ENCODE data around the gene PEAR1.
A peak's percentile ranks its signal among the peaks of the same experiment; 100 is the strongest.

DNA sequence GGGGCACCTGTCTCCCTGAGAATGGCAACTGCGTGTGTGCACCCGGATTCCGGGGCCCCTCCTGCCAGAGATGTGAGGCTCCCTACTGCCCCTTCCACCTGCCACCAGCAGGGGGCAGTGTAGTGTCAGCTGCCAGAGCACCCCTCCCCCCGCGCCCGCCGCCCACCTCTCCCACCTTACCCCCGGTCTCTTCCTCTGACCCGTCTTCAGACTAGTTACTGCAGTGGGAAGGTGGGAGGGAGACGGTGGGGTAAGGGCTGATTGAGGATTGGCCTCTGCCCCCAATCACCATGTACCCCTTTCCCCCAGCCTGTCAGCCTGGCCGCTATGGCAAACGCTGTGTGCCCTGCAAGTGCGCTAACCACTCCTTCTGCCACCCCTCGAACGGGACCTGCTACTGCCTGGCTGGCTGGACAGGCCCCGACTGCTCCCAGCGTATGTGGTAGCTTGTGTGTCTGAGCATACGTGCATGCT, 16.8 kb downstream of the PEAR1 start:
- TF ChIP-seq, protein P1, sequence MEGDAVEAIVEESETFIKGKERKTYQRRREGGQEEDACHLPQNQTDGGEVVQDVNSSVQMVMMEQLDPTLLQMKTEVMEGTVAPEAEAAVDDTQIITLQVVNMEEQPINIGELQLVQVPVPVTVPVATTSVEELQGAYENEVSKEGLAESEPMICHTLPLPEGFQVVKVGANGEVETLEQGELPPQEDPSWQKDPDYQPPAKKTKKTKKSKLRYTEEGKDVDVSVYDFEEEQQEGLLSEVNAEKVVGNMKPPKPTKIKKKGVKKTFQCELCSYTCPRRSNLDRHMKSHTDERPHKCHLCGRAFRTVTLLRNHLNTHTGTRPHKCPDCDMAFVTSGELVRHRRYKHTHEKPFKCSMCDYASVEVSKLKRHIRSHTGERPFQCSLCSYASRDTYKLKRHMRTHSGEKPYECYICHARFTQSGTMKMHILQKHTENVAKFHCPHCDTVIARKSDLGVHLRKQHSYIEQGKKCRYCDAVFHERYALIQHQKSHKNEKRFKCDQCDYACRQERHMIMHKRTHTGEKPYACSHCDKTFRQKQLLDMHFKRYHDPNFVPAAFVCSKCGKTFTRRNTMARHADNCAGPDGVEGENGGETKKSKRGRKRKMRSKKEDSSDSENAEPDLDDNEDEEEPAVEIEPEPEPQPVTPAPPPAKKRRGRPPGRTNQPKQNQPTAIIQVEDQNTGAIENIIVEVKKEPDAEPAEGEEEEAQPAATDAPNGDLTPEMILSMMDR (IDR thresholded peaks at IDR 0.05): peak; percentile 61 to 86 (median 72)
- TF ChIP-seq POLR2A (IDR thresholded peaks at IDR 0.05): no peak
- TF ChIP-seq EP300 (IDR thresholded peaks at IDR 0.05): no peak
- no peak for TF ChIP-seq POLR2AphosphoS5 (IDR thresholded peaks at IDR 0.05)
